OCI-M2 (cell line): ENCODE data around the gene ETV1.
A peak's percentile ranks its signal among the peaks of the same experiment; 100 is the strongest.

Source experiments
- DNase-seq: peaks from one replicate; lab custom pipeline; 2025; ENCODE audit not compliant: unreplicated experiment; lab: John Stamatoyannopoulos, UW

ETV1 gene

DNA sequence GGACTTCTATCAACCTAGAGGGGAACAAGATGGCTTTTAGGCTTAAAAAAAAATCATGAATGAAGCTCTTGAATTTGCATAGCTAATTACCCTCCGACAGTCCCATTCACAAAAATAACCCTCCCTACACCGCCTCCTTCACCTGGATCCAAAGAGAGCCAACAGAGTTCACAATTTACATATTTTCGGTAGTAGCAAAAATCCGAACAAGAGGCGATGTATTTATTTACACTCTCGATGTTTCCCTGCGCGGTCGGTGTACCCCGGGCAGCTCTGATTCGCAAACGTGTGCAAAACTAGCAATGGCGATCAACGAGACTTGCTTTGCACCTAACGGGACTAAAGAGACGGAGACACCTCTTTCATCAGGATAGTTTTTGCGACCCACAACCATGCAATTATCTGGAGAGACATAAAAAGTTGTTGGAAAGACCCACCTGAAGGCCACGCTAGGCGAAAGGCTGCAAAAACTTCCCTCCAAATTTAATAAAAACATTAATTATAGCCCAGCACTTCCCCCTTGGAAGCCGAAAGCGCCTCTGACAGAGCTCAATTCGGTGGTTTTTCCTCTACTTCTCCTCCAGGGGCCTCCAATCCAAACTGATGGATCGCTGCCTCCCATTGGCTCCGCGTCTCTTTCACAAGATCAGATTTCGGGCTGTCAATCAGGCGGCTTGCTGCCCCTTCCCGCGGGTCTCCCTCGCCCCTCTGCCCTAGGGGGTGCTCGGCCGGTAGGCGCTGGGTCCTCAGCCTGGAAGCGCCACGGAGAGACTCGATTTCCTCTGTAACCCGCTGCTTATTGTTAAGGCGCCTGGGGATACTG lies at the start of gene ETV1:
Gene ETV1, minus strand, starts transcription at position 541 of the 823 bp plus-strand sequence. CDS start 614 bp downstream, outside the sequence.
- DNase-seq: peak; percentile 33

DNA sequence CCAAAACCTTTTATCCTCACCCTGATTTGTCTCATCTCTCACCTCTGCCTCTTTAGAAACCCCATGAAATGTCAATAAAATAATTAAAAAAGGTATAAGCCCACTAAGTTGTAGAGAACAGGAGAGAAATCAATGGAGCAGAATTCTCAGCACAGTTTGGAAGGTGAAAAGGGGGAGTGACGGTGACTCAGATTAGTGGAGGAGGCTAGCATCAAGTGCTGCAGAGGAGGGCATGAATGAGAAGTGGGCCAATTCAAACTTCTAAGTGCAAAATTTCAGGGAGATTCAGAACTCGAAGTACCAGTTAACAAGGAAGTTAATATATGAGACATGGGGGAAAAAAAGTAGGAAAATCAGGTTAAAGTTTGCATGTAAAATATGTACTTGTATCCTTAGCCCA lies 34.9 kb upstream of the ETV1 start:
- no peak for DNase-seq

DNA sequence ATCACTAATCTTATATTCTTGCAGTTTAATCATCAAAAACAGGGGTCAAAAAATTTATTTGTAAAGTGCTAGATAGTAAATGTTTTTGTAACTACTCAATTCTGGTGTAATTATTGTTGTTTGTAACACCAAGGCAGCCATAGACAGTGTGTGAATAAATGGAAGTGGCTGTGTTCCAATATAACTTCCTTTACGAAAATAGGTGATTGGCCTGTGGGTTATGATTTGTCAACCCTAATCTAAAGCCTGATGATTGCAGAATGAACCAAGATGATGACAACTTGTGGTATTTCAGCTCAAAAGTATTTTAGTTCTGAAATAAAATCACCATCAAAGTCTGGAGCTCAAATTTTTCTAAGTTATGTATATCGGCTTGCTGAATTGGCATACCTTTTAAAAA lies 34.4 kb upstream of the ETV1 start:
- no peak for DNase-seq

DNA sequence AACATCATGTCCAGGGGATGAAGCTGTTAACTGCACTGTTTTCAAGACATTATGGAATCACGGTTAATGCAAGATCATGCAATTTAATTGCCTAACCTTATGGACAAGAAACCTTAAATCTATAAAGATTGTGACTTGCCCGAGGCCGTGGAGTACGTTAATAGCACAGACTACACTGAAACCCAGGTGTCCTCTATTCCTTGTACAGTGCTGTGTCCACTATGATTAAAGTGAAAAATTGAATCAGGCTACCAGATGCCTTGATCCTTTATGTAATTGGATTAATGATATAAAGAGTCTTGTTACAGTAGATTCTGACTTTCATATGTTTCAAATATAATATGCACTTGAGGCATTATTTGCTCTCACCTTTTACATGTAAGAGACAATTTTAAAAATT lies 33.9 kb upstream of the ETV1 start:
- no peak for DNase-seq

DNA sequence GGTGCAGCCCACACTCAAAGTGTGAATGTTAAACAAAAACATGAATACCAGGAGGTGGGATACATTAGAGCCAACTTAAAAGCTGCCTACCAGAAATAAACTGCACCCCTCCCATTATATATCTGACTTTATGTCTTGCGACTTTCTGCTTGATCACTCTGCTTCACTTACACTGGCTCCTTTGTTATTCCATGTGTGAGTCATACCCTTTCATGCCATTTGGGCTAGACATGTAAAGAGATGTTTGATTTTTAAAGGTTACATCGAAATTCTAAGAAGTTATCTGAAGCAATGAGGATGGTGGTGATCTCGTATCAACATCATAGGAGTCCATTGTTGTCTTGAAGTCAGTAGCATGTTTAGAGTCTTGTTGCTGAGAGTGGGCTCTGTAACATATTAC lies 31.6 kb upstream of the ETV1 start:
- no peak for DNase-seq

DNA sequence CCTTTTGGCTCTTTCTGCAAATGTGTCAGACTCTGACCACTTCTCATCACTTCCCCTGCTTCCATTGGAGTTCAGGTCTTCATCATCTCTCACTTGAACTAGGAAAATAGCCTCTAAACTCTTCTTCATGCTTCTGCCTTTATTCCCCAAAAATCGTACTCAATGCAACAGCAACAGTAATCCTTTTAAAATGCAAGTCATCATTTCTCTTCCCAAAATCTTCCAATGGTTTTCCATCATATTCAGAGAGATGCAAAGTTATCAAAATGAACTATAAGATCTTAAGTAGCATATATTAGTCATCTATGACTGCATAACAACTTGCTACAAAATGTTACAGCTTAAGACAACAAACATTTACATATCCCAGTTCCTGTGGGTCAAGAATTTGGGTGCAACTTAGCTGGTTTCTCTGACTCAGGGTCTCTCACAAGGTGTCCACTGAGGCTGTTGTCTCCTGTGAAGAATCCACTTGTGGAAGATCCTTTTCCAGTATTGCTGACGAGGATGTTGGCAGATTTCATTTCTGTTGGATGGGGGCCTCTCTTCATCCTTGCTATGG lies 31.0 kb upstream of the ETV1 start:
- DNase-seq: no peak

DNA sequence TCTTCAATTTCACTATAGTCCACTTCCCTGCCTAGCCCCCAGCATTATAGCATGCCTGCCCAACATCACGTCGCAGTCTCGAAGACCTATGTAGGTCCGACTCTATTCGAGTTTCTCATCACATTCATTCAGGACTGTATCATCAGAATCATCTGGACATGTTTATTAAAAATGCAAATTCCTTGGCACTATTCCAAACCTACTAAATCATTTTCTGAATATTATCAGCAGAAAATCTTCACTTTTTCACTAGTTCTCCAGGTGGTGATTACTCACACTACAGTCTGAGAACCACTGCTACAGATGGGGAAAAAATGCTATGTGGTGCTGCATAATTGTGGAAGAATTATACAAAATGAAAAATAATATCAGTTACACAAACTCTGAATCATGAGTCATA lies 29.3 kb upstream of the ETV1 start:
- no peak for DNase-seq

DNA sequence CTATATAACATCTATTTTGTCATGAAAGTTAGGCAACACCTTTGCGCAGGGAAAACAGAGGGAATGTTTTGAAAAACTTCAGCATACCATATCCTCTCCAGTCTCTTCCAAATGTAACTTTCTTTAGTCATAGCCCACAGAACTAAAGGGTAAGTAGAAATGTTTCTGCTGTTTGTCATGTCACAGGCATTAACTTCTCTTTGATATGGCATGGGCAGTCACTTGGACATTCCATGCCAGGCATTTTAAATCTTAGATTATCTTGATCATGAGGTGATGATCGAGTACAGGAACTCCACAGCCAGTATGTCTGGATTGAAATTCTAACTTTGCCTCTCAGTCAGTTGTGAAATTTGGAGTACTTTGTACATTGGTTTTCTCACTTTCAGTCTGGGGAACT lies 27.5 kb upstream of the ETV1 start:
- no peak for DNase-seq

DNA sequence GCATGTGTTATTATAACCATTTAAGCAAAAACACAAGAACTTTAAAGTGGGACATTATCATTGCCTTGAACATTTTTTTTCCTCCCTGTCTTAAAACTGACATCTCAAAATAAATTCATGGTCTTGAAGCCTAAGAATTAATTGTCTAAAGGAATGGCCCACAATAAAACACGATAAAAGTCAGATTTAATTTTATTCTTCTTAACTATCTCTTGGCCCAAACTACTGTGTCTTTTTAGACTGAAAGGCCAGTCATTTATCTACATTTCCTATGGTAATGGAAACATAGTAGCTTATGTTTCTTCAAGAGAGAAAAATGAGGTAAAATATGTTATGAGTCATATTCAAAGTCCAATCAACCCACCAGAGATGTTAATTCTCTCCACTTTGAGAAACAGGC lies 24.4 kb upstream of the ETV1 start:
- no peak for DNase-seq

DNA sequence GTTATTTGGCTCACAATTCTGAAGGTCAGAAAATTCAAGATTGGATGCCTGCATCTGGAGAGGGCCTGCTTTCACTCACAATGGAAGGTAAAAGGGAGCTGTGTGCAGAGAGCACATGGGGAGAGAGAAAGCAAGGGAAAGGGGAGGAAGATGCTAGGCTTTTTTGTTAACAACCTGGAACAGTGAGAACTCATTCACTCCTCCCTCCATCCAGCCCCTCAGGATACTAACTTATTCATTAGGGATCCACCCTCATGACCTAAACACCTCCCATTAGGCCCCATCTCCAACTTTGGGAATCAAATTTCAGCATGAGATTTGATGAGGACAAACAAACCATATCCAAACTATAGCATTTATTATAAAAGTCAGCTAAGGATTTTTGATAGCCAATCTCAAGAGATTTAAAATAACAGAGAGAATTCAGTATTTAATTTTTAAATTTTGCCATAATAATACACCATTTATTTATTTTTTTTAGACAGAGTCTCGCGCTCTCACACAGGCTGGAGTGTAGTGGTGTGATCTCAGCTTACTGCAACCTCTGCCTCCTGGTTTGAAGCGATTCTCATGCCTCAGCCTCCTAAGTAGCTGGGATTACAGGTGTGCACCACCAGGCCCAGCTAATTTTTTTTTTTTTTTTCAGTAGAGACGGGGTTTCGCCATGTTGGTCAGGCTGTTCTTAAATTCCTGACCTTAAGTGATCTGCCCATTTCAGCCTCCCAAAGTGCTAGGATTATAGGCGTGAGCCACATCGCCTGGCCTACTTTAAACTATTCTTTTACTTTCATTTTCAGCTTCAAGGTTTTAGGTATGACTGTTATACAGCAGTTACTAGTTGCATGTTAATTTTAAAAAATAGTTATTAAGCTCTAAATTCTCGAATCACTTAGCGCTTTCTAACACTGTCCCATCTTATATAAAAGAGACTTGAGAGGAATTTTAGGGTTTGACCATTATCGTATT lies 20.3 kb upstream of the ETV1 start:
- no peak for DNase-seq

DNA sequence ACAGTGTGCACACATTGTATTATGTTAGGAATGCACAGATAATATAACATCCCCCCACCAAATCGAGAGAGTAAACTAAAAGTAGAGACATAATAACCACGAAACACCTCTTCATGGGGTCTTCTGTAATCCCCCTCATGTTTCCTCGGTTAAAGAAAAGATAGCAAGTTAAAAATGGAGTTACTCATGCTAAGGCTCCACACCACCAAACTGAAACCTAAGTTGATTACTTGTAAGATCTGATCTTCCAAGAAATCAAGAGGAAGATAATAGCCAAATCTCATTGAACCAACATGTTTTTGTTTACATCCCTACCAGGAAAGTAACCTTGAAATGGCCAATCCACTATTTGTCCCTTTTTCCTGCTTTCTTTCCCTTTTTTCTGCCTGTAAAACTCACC lies 11.7 kb upstream of the ETV1 start:
- DNase-seq: no peak

DNA sequence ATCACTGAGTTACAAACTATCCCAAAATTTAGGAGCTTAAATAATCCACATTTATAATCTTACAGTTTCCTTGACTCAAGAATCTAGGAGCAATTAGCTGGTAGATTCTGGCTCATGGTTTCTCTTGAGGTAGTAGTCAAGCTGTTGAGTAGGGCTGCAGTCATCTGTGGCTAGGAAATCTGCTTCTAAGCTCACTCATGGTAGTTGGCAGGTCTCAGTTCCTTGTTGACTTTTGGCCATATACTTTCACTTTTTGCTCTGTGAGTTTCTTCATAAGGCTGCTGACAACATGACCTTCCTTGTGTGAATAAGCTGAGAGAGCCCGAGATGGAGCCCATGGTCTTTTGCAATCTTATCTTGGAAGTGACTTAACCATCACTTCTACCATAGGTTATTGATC lies 10.8 kb upstream of the ETV1 start:
- no peak for DNase-seq

DNA sequence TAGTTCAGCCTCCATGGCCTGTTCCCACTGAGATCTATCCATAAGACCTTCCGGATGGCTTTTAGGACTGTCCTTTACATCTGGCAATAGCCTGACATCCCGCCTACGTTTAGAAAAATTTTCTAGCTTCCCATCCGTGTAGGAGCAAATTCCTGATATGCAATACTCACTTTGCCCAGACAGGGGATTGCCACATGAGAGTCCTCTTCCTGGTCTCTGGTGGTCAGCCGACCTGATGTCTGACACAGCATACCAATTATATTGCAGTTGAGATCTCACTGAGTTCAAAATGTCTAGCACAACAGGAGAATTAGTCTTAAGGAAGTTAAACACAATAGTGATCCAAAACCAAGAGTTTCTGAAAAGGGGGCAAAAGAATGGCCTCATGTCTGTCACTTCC lies 9.4 kb upstream of the ETV1 start:
- no peak for DNase-seq

DNA sequence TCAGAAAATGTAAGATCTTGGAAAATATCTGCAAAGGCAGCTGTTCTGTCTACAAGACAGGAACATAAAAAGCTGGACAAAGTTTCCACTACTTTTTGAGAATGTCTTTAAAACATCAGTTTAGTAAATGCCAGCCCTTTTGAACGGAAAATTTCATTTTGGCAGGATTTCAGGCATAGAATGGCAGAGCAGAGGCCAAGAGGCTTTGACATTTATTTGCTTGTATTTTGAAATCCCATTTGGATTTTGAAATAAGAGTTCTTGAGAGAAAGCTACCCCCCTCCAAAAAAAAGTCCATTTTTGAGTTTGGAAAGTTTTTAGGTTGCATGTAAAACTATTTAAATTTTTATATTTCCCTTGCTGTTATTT lies 3.1 kb upstream of the ETV1 start:
- no peak for DNase-seq

DNA sequence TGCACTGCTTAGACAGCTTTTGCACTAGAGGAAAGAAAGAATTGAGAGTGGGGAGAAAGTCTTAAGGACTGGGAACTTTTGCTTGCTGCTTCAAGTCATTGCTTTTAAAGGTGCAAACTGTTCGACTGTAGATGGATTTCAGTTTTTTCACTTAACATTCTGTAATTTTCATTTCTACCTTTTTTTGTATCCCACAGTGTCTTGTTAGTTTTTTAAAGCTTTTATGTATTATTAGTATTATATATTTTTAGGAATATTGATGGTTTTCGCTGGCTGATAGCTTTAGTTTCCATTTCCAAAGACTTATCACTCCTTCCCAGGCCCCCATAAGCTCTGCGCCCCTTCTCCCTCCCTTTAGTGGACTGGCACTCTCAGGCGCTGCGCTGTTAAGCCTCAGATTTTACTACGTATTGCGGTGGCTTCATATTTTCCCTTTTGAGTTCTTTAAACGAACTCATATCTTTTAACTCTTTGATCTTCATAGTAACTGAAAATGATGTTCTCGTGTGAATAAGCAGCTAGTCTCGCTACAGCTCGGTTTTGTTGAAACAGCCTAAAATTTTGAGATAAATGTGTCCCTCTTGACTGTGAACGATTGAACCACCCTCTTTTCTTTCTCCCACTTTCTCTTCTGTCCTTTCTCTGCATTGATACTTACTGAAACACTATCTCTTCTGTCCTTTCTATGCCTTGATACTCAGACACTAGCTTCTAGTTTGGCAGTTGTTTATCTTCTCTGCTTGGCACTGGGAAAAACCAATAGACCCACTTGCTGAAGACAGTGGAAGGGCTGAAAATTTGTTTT lies 2.5 kb upstream of the ETV1 start:
- no peak for DNase-seq

DNA sequence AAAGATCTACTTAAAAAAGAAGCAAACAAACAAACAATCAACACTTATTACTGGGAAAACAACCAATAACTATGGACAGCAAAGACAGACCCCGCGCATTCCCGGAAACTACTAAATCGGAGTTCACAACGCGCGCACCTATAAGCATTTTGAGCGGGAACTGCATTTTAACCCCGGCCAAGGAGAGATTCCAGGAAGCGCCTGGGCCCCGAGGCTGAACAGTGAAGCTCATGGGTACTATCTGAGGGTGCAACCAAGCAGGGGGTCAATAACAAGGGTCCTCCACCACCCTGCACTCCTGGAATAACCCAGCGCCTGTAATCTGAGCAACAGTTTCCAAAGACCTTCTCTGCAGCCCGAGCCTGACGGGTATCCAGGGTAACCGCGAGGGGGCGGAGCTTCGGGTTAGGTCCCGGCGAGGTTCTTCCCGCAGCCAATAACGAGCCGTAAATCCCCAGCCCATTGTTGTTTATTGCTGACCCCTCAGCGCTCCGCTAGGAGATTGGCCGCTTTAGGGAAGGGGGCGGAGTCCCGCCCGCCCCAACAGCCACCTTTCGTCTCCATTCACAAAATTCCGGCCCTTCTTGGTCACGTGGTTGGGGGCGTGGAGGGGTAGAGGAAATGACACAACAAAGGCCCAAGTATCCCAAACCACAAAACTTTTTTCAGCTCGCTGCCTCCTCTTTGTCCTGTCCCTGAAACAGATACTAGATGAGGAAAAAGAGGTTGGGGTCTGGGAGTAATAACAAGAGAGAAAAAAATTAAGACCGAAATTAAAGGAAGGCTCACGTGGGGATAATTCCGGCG lies 1.7 kb upstream of the ETV1 start:
- DNase-seq: peak; percentile 88

DNA sequence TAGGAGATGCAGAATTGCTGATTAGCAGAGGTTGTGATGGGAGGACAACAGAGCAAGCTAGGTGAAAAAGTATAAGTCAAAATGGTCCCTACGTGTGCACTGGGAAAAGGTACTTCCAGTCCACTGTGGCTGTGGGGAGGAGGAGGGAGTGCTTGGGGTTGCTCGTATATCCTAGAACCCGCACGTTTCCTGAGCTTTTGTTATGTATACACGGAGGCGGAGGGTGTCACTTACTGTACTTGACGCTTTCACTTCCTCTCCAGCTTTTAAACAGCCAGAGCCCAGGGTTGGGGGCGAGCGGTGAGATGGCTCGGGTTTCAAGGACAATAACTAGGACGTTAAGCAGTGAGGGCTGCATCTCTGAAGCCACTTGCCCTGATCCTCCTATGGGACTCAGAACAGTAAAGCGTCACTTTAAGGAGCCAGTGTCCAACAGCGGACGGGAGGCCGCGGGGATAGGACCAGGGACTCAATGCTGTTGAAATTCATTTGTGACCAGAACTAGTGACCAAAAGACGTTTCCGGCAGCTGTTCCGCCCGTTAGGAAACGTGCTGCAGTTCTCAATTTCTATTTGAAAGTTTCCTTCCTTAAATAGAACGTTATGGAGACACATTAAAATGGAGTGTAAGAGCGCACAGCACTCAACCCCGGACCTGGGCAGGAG lies 985 bp upstream of the ETV1 start:
- peak; percentile 52 for DNase-seq

DNA sequence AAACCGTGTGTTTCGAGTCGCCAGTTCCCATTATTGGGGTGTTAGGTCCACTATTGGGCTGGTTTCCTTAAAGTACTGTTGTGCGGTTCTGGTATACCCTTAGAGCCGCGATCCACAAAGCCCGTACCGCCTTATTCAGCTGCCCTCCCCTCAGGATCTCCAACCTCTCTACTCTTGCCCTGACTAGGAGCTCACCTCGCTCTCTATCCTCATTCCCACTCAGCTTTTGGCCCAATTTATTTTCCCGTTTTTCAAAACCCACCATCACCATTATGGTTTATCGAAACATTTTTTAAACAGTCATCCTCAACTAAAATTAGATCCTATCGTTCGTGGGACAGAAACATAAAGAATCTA lies 461 bp upstream of the ETV1 start:
- no peak for DNase-seq

DNA sequence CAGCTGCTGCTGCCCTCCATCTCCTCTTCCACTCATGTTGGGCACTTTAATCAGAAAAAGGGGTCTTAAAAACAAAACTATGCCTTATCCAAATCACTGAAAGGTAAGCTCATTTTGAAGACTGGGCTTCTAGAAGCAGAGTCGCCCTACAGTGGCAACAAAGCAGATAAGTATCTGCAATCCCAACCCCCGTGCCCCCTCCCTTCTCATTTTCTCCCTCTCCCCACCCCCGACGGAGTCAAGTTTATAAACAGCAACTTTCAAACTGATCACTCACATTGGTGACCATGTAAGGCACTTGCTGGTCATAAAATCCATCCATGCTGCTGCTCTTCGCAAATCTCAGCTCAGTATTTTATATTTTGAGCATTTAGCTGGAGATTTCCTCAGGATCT lies 738 bp downstream of the ETV1 start:
- no peak for DNase-seq

DNA sequence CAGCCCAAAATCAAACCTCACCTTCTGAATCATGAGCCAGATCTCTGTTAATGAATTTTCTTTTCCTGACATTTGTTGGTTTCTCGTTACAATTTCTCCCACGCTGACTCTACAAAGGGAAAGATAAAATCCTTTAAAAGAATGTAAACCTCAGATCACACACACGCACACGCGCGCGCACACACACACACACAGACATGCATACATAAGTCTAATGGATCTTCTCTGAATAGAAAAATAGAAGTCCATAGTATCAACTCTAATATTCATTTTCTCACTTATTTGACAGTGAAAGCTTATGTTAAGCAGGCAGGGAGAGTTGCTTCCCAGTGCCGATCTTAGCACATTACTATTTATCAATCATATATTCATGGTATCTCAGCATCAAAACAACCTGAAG lies 1.4 kb downstream of the ETV1 start:
- no peak for DNase-seq
